Pons (tissue), 1 donor: ENCODE measurements around the gene SHD.

Source experiments
- DNase-seq: peaks from one replicate; pipeline ENCODE4 v3.0.0-alpha.2; 2016; ENCODE audit warnings: low spot score

The SHD gene

DNA sequence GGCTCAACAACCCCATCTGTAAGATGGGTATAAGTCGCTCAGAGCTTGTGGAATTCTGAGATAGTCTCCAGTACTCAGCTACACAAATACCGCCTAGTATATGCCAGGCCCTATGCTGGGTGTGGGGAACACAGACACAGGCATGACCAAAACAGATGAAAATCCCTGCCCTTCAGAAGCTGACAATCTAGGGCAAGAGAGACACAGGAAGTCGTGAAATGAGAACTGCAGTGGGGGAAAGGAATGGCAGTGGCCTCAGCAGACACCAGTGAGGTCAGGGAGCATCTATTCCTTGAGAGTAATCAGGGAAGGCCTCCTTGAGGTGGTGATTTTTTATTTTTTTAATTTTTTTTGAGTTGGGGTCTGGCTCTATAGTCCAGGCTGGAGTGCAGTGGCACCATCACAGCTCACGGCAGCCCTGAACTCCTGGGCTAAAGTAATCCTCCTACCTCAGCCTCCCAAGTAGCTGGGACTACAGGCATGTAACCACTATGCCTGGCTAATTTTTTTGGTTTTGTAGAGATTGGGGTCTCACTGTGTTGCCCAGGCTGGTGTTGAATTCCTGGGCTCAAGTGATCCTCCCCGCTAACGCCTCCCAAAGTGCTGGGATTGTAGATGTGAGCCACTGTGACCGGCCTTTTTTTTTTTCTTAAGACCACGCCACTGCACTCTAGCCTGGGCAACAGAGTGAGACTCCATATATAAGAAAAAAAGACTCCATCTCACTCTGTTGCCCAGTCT lies 19.9 kb downstream of the SHD start:
- no peak for DNase-seq

DNA sequence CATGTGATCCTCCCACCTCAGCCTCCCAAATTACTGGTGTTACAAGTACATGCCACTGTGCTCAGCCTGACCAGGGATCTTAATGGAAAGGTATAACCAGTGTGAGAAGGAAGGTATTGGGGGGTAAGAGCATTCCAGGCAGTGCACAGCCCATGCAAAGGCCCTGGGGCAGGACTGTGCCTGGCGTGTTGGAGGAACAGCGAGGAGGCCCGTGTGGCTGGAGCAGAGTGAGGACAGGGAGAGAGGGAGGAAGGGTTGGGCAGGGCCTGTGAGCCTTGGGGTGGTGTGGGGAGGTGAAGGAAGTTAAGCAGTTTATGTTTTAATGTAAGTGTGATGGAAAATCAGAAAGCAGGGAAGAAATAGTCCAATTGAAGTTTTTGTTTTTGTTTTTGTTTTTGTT lies 21.5 kb downstream of the SHD start:
- DNase-seq: no peak

DNA sequence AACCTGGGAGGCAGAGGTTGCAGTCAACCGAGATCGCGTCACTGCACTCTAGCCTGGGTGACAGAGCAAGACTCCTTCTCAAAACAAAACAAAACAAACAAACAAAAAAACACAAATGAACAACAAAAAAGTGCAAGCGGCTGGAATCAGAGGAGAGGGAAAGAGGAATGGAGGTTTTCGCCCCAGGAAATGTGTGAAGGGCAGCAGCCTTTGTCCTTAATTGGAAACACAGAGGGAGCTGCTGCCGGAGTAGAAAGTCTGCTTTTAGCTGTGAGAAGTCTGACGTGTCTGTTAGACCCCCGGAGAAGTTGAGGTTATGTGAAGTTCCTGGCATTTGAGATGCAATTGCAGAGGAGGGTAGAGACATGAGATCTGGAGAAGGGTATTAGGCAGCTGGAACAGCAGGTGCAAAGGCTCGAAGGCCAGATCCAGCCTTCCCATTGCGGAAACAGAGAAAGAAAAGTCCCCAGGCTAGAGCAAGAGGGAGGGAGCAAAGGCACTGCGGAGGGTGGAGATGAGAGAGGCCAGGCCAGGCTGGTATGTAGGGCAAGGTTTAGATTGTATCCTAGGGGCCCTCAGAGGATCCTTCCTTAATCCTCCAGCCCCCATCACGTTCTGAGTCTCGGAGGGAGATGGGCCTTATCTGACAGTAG lies 22.6 kb downstream of the SHD start:
- no peak for DNase-seq

DNA sequence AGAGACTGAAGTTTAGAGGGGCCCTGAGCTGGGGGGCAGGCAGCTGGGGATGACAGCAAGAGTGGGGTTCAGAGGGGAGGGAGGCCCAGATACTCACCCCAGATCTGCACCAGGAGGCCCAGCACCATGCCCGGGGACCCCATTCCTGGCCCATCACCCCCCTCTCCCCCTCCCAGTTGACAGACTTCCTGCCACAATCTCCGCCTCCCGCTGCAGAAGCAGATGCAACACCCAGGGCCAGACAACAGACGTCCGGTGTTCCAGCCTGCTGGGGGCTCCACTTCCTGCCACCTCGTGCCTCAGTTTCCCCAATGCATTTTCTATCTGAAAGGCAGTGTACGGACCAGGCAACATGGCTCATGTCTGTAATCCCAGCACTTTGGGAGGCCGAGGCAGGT lies 23.2 kb downstream of the SHD start, which contains the start of gene TMIGD2:
TMIGD2 (minus strand) TSS at position 147 of the 398 bp plus-strand sequence; CDS start at position 143, 4 bp downstream.
- no peak for DNase-seq

DNA sequence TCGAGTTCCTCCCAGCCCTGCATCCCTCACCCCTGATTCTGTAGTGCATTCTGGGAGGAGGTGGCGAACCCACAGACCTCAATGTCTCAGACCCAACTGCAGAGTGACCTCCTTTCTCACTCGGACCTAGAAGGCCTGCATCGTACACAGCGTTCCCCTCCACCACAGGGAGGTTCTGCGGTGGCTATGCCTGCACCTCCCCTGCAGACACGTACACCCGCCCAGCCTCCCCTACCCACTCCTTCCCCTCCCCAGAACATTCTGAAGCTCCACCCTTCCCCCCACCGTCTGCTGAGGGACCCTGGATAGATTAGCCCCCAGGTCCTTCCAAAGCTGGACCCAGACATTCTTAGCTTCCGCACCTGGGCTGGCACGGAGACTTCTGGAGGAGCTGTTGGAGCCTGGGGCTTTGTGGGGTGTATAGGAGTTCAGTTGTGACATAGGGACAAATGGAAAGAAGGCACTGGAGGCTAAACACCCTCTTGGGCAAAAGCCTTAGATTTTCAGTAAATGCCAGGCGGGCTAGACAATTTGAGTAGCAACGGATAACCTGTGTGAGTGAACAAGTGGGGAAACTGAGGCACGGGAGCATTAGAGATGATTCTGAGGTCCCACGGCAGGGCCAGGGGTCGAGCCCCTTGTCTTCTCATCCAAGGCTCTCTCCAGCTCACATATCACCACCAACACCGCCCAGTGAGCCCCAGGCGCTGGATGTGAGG lies 24.9 kb downstream of the SHD start:
- DNase-seq: no peak

DNA sequence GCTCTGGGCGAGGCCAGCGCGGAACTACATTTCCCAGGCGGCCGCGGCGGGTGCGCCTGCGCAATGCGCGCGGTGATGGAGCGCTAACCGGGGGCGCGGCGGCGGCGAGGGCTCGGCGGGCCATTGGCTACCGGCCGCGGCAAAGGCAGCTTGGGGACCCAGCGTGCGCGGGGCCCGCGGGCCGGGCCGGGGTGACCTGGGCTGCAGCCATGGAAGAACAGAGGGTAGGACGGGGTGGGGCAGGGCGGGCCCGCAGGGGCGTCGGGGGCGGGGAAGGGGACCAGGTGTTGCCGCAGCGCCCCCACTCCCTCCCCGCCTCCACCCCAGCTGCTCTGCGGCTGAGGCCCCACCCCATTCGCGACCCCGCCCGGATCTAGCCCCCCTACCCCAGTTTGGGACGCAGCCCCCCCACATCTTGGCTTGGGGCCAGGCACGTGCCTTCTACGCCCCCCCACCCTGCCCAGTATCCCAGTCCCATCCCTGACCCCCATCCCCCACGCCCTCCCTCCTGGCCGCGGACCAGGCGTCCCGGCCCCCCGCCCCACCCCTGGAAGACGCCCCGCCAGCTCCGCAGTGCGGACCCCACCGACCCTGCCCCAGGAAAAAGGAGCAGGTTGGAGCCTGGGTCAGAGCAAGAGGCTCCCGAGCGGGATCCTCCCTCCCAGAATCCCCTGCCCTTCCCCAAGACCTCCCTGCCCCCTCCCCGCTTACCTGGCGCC lies 25.6 kb downstream of the SHD start, which contains the start of gene FSD1:
FSD1 (plus strand) TSS at position 61 of the 719 bp plus-strand sequence; CDS start at position 210, 149 bp downstream.
- no peak for DNase-seq

DNA sequence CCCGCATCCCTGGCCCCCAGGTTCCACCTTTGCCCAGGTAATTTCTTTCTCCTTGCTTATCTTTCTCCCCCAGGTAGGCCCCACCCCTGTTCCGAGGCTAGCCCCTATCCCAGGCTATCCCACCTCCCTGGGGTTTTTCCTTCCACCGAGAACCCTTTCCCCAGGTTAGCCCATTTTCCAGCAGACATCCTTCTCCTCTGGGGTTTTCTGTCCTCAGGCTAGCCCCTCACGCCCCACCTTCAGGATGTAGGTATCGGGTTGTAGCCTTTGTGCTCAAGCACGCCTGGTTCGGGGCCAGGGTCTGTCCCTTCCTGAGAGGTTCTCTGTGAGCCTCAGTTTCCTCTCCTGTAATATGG lies 26.2 kb downstream of the SHD start:
- no peak for DNase-seq

DNA sequence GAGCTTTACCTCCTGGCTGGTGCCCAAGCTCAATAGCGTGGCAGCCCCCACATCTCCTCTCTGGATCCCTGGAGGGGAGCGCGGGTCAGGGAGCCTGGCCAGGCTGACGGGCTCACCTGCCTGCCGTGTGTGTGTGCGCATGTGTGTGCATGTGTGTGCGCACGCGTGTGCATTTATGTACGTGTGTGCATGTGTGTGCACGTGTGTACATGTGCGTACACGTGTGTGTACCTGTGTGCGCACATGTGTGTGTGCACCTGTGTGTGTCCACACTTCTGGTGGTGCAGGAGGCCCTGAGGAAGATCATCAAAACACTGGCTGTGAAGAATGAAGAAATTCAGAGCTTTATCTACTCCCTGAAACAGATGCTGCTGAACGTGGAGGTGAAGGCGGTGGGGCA lies 26.6 kb downstream of the SHD start:
- DNase-seq: no peak

DNA sequence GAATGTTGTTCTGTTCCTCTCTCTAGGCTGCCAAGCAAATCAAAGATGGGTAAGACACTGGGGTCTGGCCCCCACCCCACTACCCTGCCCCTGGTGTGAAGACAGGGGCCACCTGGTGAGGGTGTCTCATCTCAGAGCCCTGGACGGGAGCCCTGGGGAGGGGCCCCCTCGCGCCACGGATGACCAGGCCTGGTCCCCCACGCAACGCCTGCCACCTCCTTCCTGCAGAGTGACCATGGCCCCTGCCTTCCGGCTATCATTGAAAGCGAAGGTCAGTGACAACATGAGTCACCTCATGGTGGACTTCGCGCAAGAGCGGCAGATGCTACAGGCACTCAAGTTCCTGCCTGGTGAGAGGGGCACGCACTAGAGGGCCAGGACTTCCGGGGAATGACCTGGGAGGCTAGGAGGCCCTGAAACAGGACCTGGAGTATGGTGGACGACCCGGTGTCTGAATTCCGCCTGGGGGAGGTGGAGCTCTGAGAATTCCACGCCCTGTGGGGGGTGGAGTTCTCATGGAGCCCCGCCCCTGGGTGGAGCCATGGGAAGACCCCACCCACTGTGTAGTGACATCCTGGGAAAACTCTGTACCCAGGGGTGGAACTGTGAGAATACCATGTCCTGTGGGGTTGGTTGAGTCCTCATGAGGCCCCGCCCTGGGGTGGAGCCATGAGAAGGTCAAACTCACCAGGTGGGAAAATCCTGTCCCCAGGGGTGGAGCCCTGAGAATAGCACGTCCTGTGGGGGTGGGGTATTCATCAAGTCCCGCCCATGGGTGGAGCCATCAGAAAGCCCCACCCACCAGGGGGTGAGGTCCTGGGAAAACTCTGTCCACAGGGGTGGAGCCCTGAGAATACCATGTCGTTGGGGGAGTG lies 31.4 kb downstream of the SHD start:
- no peak for DNase-seq

DNA sequence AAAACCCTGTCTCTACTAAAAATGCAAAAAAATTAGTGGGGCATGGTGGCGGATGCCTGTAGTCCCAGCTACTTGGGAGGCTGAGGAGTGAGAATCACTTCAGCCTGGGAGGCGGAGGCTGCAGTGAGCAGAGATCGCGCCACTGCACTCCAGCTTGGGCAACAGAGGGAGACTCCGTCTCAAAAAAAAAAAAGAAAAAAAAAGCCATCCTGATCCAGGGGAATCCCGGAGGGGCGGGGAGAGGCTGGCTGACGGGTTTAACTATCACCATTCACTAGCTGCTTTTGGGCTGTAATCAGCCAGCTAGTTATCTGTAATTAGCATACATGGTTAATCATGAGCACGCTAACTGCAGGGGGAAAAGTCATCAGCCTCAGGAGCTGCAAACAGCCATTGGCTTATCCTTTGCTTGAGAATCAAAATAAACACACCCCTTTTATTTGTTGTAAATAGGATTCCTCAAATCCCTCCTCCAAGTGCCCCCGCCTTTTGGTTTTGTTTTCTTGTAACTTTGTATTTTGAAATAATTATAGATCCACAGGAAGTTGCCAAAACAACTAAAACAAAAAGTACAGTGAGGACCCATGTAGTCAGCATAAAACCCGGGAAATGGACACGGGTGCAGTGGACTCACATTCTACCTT lies 34.9 kb downstream of the SHD start:
- no peak for DNase-seq

DNA sequence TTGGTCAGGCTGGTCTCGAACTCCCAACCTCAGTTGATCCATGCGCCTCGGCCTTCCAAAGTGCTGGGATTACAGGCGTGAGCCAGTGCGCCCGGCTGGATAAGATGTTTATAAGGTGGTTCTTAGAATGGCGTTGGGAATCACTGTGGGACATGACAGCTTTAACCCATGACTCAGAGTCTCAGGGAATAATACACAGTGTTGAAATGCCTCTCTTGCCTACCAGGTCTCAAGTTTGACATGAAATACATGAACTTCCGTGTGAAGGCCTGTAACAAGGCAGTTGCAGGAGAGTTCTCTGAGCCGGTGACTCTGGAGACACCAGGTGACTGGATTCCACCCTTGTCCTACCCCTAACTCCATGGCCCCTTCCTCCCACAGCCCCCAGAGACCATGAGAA lies 37.9 kb downstream of the SHD start:
- DNase-seq: no peak

DNA sequence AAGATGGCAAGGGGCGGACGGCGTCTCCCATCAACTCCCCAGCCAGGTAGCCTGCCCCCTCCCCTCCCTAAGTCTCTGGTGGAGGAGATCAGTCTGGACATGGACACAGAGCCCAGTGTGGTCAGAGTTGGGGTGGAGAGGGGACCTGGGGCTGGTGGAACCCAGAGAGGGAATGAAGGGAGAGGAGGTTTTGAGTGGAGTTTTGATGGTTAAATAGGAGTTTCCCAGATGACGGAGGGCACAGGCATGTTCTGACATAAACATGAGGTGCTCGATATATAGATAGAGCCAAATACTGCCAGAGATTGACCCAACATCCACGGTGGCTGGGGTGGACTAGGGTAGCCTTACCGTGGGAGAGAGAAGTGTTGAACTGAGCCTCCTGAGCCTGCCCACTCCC lies 39.4 kb downstream of the SHD start:
- no peak for DNase-seq

DNA sequence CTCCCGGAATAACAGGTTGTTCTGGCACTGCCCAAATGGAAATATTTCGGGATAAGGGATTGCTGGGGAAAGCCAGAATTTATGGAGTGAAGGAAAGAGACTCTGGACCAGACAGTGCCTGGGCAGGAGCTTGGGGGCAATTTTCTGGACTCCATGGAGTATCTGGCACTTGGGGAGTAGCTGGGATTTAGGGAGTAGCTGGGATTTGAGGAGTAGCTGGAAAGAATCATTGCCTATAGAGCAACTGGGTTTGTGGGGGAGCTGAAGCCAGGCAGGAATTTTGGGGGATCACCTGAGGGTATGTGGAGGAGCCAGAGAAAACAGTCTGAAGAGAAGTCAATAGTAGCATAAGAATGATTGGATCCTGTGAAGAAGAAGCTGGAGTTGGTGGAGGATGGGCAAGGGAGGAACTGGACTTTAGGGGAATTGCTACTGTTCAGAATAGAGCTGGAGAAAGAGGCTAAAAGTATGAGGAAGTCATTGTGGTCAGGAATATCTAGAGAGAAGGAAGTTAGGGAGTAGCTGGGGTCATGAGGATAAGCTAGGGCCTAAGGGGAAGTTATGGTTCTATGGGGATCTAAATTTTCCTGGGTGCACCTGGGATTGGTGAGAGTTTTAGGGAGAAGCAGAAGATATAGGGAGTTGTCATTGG lies 40.1 kb downstream of the SHD start:
- DNase-seq: no peak

DNA sequence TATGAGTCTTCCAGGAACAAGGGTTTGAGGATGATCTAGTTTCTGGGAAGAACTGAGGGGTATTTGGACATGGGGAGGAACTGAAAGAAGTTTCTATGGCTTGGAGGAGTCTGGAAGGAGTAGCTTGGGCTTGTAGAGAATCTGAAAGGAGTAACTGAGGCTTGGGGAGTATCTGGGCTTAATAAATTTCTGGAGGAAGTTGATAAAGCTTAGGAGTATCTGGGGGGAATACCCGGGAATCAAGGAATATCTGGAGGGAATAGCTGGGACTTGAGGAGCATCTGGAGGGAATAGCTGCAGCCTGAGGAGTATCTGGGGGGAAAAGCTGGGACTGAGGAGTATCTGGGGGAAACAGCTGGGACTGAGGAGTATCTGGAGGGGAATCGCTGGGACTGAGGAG lies 41.4 kb downstream of the SHD start:
- DNase-seq: no peak

DNA sequence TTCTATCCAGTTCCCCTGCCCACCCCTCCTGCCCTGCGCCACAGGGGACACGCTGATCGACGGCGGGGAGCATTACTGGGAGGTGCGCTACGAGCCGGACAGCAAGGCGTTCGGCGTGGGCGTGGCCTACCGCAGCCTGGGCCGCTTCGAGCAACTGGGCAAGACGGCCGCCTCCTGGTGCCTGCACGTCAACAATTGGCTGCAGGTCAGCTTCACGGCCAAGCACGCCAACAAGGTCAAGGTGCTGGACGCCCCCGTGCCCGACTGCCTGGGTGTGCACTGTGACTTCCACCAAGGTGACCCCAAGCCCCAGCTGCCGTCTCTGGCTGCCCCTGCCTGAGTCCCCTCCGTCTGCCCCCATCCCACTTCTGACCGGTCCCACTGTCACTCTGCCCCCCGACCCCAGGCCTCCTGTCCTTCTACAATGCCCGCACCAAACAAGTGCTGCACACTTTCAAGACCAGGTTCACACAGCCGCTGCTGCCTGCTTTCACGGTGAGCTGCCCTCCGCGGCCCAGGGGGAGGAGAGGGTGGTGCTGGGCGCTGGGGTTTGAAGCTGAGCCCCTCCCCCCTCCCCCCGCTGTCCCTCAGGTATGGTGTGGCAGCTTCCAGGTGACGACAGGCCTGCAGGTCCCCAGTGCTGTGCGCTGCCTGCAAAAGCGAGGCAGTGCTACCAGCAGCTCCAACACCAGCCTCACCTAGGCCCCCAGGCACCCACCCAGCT lies 44.0 kb downstream of the SHD start:
- DNase-seq: no peak

DNA sequence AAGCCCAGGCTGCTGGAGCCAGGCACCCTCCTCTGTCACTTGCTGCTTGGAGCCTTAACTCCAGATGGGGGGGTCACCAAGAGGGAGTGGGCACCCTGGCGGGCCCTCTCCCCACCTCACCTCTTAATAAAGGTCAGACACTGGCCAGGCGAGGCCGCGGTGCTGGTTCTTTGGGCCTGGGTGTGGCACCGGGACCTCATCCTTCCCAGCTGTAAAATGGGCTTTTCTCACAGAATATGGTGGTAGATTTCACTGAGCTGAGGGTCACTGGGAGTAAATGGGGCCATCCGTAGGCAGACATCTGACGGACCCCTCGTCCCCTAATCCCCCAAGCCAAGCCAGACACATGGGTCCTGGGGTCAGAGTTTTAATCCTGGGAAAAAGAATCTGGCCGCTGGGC lies 44.6 kb downstream of the SHD start:
- DNase-seq: no peak

DNA sequence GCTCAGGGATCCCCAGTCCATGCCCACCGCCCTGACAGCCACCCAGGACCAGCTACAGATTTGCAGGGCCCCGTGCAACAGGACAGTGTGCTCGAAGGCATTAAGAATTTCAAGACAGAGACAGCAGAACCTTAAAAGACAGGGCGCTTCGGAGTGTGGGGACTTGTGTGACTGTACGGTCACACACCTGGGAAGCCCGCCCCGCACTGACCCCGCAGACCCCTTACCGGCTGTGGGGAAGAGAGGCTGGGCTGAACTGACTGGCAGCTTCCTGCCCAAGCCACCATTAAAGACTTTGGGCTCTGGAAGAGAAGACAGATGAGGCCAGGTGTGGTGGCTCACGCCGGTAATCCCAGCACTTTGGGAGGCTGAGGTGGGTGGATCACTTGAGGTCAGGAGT lies 45.2 kb downstream of the SHD start:
- no peak for DNase-seq

DNA sequence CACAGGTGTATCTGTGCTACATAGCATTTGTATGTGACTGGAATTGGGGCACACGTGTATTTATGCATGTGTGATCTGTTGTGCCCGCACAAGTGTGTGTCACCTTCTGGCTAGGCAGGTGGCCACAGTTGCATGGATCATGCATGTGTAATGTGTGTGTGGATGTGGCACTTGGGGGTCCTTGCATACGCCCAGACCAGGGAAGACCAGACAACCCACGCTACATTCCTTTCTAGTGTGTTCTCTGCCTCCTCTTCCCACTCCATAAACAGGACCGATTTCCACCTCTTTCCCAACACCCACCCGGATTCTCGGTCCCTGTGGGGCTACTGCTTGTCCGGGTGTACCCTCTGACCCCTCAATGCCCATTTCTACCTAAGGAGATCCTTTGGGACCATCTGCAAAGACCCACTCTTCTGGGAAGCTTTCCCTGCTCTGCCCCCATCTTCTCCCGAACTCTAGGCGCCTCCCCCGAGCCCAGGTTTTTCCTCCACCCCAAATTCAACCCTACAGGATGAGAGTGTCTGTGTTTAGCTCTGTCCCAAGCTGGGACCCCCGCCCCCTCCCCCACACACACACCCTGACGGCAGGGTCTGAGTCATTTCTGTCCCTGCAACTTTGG lies 47.3 kb downstream of the SHD start:
- DNase-seq: no peak

DNA sequence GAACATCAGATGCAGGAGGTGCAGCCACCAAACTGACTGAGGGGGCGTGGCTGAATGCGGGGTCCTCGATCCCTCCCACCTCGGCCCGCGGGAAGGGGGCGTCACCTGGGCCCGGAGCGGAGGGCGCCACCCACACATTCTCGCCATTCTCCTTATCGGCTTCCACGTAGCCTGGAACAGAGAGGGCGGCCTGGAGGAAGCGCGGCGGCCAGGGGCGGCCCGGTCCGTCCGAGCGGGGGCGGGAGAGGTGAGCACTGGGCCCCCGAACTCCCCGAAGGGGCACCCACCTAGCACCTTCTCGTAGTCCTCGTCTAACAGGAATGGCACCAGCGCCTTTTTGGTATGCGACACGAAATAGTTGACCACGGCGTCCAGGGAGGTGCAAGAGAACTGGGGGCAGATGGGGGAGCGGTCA lies 47.8 kb downstream of the SHD start:
- no peak for DNase-seq
